Measurements from ENCODE around the gene MRPL48.

GRCh38 chr11:73797457-73797856 is 9.8 kb downstream of the MRPL48 start:
- no peak for TF ChIP-seq POLR2AphosphoS5 (IDR thresholded peaks at IDR 0.05)
- no peak for TF ChIP-seq CTCF (IDR thresholded peaks at IDR 0.05)
- TF ChIP-seq EP300 (IDR thresholded peaks at IDR 0.05): no peak
